Stimulated activated CD8-positive, alpha-beta memory T cell treated with anti-CD3 and anti-CD28 coated beads, Interleukin-15, amount 100 ng/mL, for 24 hours (primary cell): ENCODE results near the gene TMUB2.
A peak's percentile ranks its signal among the peaks of the same experiment; 100 is the strongest.

Experiments used
- DNase-seq: peaks from one replicate; pipeline ENCODE4 v3.0.0-alpha.2; 2020; ENCODE audit warnings: low read depth

The TMUB2 gene

DNA sequence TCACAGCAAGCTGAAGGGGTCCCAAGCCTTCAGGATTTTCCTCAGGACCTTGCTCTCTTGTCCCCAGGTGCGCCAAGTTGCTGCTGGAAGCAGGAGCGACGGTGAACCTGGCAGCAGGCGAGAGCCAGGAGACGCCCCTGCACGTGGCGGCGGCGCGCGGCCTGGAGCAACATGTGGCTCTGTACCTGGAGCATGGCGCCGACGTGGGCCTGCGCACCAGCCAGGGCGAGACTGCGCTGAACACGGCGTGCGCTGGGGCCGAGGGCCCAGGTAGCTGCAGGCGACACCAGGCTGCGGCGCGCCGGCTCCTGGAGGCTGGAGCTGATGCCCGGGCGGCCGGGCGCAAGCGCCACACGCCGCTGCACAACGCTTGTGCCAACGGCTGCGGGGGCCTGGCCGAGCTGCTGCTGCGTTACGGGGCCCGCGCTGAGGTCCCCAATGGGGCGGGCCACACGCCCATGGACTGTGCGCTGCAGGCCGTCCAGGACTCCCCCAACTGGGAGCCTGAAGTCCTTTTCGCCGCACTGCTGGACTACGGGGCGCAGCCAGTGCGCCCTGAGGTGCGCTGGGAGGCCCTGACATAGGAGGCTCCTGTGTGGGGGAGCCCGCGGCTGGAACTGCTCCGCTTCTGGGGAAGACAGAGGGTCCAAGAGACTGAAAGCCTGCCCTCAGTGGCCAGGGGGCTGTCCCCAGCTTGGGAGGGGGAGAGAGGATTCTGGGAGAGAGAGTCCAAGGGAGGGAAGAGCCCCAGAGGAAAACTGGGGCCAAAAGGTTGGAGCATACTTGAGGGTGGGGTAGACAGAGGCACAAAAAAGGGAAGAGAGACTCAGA lies 9.9 kb upstream of the TMUB2 start:
- DNase-seq, result no peak

DNA sequence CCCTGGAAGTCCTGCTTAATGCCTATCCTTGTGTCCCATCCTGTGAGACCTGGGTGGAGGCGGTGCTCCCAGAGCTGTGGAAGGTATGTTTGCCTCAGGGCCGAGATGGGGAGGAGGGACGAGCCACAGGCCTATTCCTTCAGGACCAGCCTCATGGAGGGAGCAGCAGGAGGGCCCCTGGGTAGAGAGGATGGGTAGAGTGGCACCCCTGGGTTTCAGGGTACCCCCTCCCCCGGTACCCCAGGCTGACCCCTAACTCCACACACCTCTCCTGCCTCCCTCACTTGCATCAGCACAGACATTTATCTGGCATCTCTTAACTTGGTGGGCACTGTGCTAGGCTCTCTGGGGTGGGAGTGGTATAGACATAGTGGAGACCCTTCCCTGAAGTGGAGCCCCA lies 9.1 kb upstream of the TMUB2 start:
- DNase-seq, result no peak

DNA sequence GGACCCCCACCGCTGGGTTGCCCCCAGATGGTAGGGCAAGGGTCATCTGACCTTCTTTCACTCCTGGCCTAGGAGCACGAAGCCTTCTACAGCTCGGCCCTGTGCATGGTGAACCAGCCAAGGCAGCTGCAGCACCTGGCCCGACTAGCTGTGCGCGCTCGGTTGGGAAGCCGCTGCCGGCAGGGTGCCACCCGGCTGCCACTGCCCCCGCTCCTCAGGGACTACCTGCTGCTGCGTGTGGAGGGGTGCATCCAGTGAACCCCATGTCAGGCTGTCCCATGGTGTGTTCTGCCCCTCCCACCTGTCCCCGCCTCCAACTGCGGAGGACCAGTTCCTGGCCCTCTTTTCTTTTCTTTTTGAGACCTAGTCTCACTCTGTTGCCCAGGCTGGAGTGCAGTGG lies 8.6 kb upstream of the TMUB2 start:
- no peak for DNase-seq

DNA sequence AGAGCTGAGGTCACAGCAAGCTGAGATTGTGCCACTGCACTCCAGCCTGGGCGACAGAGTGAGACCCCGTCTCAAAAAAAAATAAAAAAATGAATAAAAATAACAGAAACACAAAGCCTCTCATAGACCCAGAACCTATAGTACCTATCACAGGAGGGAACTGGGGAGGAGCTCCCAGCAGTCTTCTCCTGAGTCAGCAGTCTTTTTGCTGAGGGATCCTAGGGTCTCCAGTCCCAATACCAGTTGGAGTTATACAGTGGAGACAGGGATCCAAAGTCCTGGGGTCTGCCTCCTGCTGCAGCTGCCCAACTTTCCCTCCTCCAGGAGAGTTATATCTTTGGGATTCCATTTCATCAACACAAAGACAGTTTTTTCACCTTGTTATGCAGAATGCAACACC lies 3.7 kb upstream of the TMUB2 start:
- DNase-seq, result no peak

DNA sequence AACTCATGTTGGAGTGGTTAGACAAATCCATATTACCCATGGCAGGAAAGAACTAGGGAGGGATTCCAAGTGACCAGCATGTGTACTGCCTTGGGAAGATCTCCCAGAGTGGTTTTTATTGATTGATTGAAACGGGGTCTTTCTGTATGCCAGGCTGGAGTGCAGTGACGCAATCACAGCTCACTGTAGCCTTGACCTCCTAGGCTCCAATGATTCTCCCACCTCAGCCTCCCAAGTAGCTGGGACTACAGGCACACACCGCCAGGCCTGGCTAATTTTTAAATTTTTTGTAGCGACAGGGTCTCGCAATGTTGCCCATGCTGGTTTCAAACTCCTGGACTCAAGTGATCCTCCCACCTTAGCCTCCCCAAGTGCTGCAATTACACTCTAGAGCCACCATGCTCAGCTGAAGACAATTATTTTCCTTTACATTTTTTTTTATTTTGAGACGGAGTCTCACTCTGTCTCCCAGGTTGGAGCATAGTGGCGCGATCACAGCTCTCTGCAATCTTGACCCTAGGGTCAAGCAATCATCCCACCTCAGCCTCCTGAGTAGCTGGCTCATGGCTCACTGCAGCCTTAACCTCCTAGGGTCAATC lies 2.5 kb upstream of the TMUB2 start:
- no peak for DNase-seq

DNA sequence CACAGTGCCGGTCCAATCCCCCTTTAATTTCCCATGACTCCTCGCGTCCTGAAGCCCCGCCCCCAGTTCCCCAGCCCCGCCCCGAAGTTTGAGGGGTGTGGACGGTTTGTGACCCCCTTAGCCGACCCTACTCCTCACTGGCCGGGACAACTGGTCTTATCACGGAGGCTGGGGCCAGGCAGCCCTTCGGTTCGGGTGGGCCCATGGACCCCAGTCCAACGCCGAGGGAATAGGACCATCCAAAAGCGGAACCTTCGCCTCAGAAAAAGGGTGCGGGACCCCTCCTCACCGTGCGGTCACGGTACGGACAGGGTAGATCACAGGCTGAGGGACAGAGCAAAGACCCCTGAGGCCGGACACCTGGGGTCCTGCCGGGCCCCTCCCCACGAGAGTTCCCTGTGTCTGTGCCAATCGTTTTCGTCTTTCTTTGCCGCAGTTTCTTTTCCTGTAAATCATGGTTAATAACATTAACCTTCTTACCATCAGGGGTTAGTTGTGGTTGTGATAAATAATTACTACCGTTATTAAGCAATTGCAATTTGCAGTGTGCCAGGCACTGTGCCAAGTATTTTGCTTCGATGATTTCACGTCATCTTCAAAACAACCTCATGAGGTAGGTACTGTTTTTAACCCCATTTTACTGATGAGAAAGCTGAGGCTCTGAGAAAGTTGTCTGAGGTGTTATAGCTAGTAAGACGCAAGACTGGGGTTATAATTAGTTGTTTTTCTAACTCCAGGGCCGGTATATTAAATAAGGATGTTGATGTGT lies 543 bp downstream of the TMUB2 start:
- DNase-seq, result no peak

DNA sequence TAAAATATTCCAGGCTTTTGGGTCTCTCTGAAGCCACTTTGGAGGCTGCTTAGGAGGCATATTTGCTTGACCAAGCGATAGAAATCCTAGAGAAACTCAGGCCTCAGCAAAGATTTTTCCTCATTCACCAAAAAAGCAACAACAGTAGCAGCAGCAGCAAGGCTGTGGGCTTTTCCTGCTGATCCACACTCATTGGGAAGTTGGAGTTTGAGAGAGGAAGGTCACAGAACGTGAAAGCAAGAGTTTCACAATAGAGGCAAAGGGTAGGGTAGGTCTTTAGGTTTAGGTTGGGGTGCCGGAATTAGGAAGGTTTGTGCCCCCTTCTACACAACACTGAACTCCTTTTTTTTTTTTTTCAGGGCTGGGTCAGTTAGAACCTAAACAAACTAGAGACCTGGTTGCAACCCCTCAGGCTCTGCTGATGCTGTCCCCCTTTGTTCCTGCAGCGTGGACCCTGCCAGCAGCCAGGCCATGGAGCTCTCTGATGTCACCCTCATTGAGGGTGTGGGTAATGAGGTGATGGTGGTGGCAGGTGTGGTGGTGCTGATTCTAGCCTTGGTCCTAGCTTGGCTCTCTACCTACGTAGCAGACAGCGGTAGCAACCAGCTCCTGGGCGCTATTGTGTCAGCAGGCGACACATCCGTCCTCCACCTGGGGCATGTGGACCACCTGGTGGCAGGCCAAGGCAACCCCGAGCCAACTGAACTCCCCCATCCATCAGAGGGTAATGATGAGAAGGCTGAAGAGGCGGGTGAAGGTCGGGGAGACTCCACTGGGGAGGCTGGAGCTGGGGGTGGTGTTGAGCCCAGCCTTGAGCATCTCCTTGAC lies 2.0 kb downstream of the TMUB2 start:
- DNase-seq, result no peak

DNA sequence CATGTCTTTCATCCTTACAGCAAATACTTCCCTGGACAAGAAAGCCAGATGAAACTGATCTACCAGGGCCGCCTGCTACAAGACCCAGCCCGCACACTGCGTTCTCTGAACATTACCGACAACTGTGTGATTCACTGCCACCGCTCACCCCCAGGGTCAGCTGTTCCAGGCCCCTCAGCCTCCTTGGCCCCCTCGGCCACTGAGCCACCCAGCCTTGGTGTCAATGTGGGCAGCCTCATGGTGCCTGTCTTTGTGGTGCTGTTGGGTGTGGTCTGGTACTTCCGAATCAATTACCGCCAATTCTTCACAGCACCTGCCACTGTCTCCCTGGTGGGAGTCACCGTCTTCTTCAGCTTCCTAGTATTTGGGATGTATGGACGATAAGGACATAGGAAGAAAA lies 3.7 kb downstream of the TMUB2 start:
- DNase-seq, result no peak

DNA sequence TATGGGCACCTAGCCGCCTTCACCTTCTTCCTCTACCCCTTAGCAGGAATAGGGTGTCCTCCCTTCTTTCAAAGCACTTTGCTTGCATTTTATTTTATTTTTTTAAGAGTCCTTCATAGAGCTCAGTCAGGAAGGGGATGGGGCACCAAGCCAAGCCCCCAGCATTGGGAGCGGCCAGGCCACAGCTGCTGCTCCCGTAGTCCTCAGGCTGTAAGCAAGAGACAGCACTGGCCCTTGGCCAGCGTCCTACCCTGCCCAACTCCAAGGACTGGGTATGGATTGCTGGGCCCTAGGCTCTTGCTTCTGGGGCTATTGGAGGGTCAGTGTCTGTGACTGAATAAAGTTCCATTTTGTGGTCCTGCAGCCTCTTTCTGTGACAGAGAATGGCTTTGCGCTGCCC lies 4.6 kb downstream of the TMUB2 start:
- no peak for DNase-seq

DNA sequence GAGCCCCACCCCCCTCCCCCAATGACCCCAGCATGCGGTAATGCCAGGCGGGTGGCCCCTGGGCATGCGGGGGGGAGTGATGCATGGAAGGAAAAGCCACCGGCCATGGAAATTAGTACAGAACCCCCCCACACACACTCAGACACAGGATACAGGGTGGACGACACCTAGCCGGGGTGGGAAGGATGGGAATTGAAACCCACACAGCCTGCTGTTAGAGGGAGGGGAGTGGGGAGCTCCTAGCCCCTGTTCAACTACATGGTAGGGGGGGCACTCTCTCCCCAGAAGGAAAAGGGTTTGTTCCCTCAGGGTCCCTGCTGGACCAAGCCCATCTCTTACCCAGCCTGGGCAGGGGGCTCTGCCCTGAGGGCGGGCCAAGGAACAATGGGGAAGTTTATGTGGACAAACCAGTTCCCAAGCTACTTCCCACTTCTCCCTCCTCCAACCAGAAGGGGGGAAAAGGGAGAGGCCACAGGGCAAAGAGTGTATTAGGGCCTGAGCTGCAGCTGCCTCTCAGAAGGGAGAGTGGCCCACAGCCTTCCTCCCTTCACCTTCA lies 5.2 kb downstream of the TMUB2 start:
- no peak for DNase-seq

DNA sequence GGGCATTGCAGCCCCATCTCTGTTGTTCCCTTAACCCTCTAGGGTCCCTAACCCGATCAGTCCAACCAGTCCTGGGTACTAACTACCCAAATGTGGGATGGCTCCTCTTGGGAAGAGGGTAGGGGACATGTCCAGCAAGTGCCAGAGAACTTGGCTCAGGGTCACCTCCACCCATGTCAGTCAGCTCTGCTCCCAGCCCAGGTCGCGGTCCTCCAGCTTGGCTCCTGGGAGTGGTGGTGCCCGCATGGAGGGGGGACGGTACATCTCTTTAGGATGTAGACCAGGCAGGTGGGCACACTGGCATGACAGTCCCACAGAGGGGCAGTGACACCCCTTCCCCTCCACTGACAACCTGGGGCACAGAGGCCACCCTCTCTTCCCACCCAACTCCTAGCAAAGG lies 6.0 kb downstream of the TMUB2 start:
- no peak for DNase-seq

DNA sequence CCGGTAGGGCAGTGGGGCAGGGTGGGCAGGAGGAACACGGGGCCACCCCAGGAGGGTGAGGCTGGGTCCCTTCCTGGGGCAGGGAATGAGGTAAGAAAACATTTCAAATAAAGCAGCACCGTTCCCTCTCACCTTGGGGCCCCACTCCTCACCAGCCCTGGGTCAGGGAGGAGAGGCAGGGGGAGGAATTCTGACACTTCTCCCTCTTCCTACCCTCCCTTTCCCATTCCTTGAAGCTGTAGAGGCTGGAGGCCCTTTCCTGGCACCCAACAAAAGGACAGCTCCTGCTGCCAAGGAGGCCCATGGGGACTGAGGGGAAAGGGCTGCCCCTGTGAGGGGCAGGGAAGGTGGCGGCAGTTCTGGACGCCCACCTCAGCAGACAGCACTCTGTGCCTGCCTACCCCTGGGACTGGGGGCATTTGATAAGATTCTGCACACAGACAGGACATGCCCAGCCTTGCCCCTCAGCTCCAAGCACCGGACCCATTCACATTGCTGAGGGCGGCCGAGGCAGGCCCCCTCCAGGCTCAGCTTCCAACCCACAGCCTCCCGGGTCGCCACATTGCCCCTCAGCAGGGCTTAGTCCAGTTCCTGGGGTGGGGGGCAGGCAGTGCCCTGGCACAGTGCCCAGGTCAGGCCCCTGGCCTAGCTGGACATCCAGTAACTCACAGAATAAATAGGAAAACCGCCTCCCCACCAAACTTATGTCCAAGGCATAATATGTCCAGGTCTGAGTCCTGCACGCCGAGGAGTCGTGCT lies 6.7 kb downstream of the TMUB2 start:
- no peak for DNase-seq

DNA sequence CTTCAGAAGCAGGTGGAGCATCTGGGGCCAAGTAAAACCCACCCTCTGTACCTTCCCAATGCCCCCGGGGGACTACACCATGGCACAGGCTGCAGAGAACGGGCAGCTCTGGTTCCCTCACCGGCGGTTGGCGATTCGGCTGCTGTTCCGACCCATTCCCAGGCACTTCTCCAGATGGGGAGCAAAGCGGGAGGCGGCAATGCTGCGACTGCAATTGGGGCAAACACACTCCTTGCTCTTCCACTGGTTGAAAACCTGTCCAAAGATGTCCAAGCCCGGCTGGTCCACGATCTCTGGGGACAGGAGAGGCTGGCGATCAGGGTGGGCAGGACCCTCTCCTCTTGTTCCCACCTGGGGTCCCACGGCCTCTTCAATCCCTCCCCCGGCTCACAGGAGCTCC lies 10.3 kb downstream of the TMUB2 start:
- no peak for DNase-seq

DNA sequence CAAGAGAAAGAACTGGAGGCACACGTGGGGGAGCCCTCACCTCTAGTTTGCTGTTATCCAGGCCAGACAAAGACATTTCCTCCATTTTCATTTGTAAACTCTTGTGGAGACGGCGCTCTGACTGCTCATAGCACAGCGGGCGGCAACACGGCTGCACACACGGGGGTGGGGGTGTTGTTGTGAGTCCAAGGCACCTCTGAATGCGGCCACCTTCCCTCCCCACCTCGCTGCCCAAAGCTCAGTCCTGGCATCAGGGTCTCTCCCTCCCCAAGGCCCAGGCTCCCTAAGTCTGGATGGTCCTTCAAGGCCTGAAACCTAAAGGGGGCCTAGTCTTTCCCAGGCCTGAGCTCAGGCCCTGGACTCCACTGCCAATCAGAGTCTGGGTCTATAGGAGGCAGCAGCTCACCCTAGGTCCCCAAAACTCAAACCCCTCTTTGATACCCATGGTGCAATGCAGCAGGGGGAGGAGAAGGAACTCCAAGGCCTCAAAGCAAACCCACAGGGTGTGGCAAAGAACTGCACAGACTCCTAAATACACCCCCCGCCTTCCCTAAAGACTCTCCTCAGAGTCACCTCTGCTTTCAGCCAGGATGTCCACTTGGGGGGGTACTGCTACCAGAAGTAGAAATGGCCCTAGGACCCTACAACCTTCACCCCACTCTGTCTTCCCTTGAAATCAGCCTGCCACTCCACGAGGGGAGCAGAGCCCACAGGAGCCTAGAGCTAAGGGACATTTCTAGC lies 11.4 kb downstream of the TMUB2 start:
- no peak for DNase-seq

DNA sequence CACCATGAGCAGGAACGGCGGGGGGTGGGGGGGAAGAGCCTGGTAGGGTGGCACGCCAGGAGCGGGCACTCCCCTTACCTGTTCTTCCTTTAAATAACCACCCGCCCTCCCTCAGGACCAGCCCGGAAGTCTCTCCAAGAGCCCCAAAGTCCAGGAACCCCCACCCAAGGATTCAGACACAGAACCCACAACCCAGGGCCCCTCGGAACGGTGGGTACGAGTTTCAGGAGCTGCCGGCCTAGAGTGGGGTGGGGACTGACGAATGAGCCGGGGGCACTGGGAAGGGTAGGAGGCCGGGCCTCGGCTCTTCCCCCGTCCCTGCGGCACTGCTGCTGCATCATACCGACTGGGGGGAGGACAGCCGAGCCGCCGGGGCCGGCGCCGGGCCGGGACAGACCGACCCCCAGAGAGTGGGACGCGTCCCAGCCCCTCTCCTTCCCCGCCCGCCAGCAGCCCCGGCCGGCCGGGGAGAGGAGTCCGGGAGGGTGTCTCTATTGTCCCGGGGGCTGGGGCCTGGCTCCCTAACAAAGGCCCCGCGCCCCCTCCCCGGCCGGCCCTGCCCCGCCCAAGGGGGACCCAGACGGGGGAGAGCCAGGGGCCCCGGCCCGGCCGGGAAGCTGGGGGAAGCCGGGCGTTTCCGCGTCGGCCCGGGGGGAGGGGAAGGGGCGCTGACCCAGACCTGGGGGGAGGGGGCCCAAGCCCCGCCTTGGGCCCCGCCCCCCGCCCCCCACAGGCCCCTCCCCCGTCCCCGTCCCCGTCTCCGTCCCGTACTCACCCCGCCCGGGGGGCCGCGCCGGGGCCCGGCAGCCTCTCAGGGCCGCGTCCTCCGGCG lies 12.2 kb downstream of the TMUB2 start:
- no peak for DNase-seq

DNA sequence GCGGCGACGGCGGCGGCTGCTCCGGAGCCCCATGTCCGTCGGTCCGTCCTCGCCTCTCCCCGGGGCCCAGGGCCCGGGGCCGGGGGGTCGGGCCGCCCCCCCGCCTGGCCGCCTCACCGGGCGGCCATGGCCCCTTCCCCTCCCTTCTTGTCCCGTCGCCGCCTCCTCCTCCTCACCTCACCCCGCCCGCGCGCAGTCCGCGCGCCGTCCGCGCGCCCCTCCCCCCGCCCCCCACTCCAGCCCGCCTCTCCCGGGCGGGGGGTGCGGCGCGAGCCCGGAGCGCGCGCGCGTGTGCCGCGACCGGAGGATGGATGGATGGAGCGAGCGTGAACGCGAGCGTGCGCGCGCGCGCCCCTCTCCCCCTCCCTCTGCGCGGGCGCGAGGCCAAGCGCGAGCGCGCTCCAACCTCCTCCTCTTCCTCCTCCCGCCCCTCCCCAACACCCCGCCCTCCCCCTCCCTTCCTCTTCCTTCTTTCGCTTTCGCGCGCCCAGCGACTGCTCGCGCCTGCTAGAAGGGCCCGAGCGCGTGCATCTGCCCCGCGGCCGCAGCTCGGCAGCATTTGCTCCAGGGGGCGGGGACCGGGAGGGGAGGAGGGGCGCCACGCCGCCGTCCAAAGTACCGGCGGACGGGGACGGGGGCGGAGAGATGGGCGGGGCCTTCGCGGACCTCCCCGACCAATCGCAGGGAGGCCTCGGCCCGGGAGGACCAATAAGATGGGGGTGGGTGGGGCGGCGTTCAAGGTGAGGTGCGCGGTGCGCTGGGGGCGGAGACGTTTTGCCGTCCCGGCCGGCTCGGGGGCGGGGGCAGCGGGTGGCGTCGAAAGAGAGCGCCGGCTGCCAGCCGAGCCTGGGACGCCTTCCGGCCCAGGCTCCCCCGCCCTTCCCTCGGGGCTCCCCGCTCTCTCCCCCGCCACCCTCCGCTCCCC lies 13.0 kb downstream of the TMUB2 start, which contains the start of gene ATXN7L3:
Gene ATXN7L3 (minus strand): TSS at position 332 of the 925 bp plus-strand sequence. CDS start 1,814 bp downstream, outside the sequence.
- peak; percentile 97 for DNase-seq

DNA sequence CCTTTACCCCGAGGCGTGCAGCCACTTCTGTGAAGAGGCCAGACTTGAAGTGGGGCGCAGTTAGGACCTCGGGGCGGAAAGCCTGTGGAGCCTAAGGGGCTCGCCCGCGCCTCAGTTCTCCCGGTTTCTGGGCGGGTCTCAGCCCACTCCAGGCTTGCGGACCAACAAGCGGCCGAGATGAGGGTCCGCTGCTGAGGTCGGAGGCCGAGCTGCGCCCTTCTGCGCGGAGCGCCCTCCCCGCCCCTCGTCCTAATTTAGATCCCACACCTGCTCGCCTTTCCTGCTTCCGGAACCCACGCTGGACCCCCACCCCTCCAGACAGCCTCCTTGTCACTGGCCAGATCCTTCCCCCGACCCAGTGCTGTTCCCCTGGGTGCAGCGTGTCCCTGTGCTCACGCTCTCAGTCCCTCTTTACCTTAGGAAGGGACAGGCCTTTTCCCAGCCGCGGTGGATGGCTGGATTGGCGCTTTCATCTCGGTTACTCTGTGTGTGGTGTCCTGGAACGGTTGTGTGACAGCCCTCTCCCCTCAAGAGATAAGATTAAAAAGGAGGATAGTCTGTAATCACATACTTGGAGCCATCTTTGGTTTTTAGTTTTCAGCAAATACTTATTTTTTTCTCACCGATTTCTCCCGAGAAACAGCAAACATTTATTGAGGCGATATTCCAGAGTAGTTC lies 13.8 kb downstream of the TMUB2 start:
- no peak for DNase-seq

DNA sequence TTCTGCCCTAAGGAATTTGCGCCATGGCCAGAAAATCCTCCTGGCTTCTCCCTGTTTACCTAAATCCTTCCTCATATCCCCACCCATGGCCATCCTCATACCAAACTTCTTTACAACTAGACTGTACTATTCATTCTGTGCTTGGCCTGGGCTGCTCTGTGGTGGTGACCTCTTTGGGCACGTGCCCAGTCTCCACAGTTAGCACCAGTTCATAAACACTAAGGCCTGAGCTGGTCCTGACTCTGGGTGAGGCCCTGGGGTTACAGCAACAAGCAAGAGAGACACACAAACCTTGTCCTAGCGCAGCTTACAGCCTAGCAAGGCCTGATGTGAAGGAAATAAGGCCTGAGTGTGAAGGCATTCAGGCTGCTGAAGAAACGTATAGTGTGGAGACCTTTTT lies 16.0 kb downstream of the TMUB2 start:
- DNase-seq, result no peak
